Activated CD4-positive, alpha-beta T cell treated with anti-CD3 and anti-CD28 coated beads, Interleukin-2, amount 50 U/mL, for 1 hour (primary cell): ENCODE results near the gene SETD2.
"Not testable (repeated sequence)": the region's sequence is repeated elsewhere in the genome, so short reads cannot be mapped to it uniquely, and the experiment has no call there.

Source experiments
- DNase-seq: peaks from one replicate; pipeline ENCODE4 v3.0.0-alpha.2; 2020

Gene SETD2

GRCh38 chr3:47151836-47152235 lies 12.1 kb downstream of the SETD2 start:
- DNase-seq, result no peak

DNA sequence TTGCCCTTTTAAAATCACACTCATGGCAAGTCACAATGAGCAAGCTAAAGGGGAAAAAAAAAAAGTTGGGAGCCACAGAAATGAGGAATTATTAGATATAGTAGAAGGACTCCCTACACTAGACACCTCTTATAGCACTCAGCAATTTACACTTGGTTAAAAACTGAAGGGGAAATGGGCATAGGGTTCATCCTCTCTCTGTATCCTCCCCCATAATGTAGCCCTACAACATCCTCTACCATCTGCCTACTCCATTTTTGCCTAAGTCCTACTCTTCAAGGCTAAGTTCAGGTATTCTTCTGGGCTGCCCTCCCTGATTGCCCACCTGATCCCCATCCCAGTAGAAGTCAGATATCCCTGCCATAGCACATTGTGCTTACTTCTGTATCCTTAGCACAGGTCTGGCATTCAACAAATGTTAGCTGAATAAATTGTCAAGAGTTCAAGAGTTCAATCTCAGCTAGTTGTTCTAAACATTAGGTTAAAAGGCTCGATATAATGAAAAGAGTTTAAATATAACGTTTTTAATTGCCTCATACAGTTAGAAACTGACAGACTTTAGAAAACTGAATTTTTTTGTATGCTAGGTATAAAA lies 14.5 kb downstream of the SETD2 start:
- no peak for DNase-seq

DNA sequence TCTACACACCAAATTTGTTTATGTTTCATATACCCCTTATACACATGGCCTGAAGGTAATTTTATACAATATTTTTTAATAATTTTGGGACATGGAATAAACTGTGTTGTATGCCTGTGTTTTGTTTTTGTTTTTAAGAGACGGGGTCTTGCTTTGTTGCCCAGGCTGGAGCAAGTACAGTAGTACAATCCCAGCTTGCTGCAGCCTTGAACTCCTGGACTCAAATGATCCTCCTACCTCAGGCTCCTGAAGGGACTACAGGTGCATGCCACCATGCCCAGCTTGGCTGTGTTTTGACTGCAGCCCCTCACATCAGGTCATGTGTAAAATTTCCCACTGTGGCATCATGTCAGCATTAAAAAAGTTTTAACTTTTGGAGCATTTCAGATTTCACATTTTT lies 18.6 kb downstream of the SETD2 start:
- no peak for DNase-seq

DNA sequence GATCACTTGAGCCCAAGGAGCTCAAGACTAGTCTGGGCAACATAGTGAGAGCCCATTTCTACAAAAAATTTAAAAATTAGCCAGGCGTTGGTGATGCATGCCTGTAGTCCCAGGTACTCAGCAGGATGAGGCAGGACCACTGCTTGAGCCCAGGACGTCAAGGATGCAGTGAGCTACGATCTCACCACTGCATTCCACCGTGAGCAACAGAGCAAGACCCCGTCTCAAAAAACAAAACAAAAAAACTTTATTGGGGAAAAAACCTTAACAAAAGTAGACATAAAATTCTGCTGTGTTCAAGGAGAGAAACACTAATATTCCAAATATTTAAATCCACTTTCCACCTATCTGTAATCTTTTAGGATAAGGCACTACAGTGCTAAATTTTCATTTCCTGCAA lies 20.8 kb downstream of the SETD2 start:
- DNase-seq, result no peak

DNA sequence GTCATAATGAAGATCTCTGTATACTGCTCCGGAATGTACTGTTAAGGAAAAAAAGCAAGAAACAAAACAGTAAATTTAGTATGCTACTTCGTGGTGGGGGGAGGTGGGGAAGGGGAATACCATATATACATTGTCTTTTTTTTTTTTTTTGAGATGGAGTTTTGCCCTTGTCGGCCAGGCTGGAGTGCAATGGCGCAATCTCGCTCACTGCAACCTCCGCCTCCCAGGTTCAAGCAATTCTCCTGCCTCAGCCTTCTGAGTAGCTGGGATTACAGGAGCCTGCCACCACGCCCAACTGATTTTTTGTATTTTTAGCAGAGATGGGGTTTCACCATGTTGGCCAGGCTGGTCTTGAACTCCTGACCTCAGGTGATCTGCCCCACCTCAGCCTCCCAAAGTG lies 21.4 kb downstream of the SETD2 start:
- DNase-seq, result not testable (repeated sequence)

DNA sequence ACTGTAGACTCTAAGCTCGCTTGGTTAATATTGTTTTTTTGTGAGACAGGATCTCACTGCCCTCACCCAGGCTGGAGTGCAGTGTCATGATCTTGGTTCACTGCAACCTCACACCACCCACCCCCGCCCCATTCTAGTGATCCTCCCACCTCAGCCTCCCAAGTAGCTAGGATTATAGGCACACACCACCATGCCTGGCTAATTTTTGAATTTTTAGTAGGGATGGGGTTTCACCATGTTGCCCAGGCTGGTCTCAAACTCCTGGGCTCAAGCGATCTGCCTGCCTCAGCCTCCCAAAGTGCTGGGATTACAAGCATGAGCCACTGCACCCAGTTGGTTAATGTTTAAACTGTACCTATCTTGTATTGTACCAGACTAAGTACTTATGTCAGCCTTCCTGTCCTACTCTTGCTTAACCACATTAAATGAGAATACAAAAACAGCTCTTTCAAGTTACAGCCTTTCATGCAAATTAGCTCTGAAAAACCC lies 22.9 kb downstream of the SETD2 start:
- DNase-seq, result peak; percentile 12

DNA sequence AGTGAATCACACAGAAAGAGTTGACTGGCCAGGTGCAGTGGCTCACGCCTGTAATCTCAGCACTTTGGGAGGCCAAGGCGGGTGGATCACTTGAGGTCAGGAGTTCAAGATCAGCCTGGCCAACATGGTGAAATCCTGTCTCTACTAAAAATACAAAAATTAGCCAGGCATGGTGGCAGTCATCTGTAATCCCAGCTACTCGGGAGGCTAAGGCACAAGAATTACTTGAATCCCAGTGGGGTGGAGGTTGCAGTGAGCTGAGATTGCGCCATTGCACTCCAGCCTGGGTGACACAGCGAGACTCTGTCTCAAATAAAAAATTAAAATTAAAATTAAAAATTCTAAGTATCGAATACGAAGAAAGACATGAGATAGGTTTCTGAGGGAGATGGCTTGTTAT lies 23.4 kb downstream of the SETD2 start:
- DNase-seq, result not testable (repeated sequence)

GRCh38 chr3:47134311-47134710 lies 29.6 kb downstream of the SETD2 start:
- no peak for DNase-seq

DNA sequence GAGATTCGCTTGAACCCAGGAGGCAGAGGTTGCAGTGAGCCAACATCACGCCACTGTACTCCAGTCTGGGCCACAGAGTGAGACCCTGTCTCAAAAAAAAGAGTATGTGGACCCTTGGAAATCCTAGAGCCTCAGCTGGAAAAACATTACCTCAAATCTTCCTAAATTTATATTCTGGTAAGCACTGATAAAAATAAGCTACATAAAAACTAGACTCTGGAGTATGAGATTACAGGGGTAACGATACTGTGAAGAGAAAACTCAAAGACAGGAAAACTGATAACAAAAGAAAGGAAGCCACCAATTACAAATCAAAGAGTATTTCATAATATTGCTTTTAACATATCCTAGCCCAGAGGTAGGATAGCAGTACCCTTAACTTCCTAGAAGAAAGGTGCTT lies 30.3 kb downstream of the SETD2 start:
- DNase-seq, result no peak

GRCh38 chr3:47130557-47130956 lies 33.4 kb downstream of the SETD2 start:
- DNase-seq, result no peak

DNA sequence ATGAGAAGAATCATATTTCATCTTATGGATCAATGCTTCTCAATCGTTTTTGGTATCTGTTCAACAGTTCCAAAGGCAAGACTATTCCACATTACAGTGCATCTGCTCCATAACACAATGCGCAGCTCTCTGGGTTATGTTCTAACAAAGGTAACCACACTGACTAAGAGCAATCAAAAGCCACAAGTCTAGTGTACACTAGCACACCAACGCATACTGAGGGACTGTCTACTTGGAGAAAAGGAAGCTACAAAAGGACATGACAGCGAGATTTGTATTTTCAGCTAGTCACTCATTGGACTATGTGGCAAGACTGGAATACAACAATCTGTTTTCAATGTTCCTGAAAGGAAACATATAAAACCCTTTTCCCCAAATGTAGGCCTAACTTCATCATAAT lies 35.8 kb downstream of the SETD2 start:
- DNase-seq, result no peak

GRCh38 chr3:47123857-47124256 lies 40.1 kb downstream of the SETD2 start:
- DNase-seq, result no peak

- DNase-seq, result no peak
These were observed 42.5 kb downstream of the SETD2 start for GRCh38 chr3:47121409-47121808.

- no peak for DNase-seq
These were observed 43.8 kb downstream of the SETD2 start for GRCh38 chr3:47120138-47120537.

- not testable (repeated sequence) for DNase-seq
These were observed 44.5 kb downstream of the SETD2 start for GRCh38 chr3:47119387-47119786.

DNA sequence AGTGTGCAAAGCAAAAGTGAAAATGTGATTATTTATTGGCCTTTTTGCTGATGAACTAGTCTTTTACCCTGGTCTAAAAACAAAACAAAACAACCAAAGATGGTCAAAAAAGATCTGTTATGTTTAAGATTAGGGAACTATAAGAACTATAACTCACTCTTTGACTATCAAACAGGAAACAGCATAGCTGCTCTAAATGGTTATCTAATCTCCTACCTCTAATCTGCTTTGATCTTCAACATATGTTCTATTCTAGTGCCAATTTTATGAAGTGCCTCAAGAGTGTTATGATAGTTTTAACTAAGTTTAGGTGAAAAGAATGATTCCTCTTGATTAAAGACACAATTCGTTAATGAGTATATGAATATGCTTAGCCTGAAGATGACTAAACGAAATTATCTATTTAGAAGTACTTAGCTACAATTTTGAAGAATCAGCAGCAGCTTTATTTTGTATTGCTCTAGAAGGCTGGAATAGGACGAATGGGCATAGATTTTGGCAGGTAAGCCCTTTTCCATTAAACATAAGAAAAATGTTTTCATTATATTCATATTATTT lies 46.0 kb downstream of the SETD2 start:
- DNase-seq, result no peak

GRCh38 chr3:47115524-47115923 lies 48.4 kb downstream of the SETD2 start:
- not testable (repeated sequence) for DNase-seq

GRCh38 chr3:47113669-47114365 lies 50.1 kb downstream of the SETD2 start:
- no peak for DNase-seq

DNA sequence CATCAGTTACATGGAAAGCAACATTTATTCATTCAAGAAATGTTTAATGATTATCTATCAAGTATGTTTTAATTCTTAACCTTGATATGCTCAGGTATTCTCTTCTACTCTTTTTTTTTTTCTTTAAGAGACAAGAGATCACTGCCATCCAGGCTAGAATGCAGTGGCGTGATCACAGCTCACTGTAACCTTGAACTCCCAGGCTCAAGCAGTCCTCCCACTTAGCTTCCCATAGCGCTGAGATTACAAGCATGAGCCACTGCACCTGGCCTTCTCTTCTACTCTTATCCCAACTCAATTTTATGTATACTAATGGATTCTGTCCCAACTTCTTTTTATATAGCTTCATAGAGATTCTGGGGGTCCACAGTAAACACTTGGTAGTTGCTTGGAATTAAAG lies 50.9 kb downstream of the SETD2 start:
- no peak for DNase-seq

DNA sequence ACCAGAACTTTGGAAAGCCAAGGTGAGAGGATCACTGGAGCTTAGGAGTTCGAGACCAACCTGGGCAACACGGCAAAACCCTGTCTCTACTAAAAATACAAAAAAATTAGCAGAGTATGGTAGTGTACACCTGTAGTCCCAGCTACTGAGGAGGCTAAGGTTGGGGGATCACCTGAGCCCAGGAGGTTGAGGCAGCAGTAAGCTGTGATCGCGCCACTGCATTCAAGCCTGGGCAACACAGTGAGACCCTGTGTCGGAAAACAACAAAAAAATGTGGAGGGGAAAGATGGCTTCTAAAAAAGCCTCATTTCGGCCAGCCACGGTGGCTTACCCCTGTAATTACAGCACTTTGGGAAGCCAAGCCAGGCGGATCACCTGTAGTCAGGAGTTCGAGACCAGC lies 54.5 kb downstream of the SETD2 start:
- DNase-seq, result no peak

GRCh38 chr3:47108546-47108945 lies 55.4 kb downstream of the SETD2 start:
- DNase-seq, result no peak

GRCh38 chr3:47104259-47104658 lies 59.7 kb downstream of the SETD2 start:
- DNase-seq, result no peak

GRCh38 chr3:47103619-47104018 lies 60.3 kb downstream of the SETD2 start:
- no peak for DNase-seq

- no peak for DNase-seq
These were observed 61.8 kb downstream of the SETD2 start for GRCh38 chr3:47102081-47102600.
